GM12892 (cell line): ENCODE results near the gene ZGLP1.

ENCODE experiments used
- DNase-seq: peaks from one replicate; pipeline ENCODE4 v3.0.0; 2011; ENCODE audit not compliant: insufficient read length
- FAIRE-seq: peaks from 2 replicates; lab custom pipeline; 2011; peaks lifted over from hg19 to GRCh38; lab: Jason Lieb, UNC
- POLR2A ChIP-seq: IDR thresholded peaks from 2 replicates; pipeline ENCODE4 v1.6.1; 2011; ENCODE audit warnings: low read depth, low read length, control low read depth
- POLR2AphosphoS5 ChIP-seq: IDR thresholded peaks from 2 replicates; pipeline ENCODE4 v1.6.1; 2011; ENCODE audit warnings: low read depth, low read length, control low read depth
- TAF1 ChIP-seq: IDR thresholded peaks from 2 replicates; pipeline ENCODE4 v1.6.1; 2011; ENCODE audit warnings: low read depth, mild to moderate bottlenecking, control low read depth, low read length, borderline replicate concordance

The ZGLP1 gene

GRCh38 chr19:10305139-10305806 is 4.3 kb downstream of the ZGLP1 start:
- TF ChIP-seq POLR2AphosphoS5 (no peak), POLR2A (no peak), TAF1 (no peak)
- DNase-seq (no peak), FAIRE-seq (no peak)

- FAIRE-seq: no peak
- TF ChIP-seq POLR2A (no peak), TAF1 (no peak), POLR2AphosphoS5 (no peak)
- no peak for DNase-seq
Measured at GRCh38 chr19:10299545-10300458, 9.8 kb downstream of the ZGLP1 start.

GRCh38 chr19:10295847-10296591 is 13.6 kb downstream of the ZGLP1 start:
- DNase-seq: no peak
- no peak for FAIRE-seq
- TF ChIP-seq POLR2AphosphoS5 (no peak), TAF1 (no peak), POLR2A (no peak)

GRCh38 chr19:10295305-10295846 is 14.2 kb downstream of the ZGLP1 start:
- TF ChIP-seq TAF1: no peak
- TF ChIP-seq POLR2A: no peak
- no peak for TF ChIP-seq POLR2AphosphoS5
- peak; percentile 82 for DNase-seq
- peak; percentile 17 for FAIRE-seq

DNA sequence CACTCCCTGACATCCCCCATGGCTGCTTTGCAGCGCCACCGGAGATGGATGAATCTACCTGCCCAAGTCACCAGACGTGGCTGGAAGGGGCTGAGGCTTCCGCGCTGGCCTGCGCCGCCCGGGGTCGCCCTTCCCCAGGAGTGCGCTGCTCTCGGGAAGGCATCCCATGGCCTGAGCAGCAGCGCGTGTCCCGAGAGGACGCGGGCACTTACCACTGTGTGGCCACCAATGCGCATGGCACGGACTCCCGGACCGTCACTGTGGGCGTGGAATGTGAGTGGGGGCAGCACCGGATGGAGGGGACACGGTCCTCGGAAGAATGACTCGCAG is 15.3 kb downstream of the ZGLP1 start:
- no peak for FAIRE-seq
- TF ChIP-seq TAF1 (no peak), POLR2A (no peak), POLR2AphosphoS5 (no peak)
- DNase-seq: no peak

- DNase-seq: no peak
- no peak for FAIRE-seq
- TF ChIP-seq POLR2AphosphoS5 (no peak), POLR2A (no peak), TAF1 (no peak)
Measured at GRCh38 chr19:10293637-10294367, 15.8 kb downstream of the ZGLP1 start.

- DNase-seq: no peak
- TF ChIP-seq POLR2AphosphoS5 (no peak), TAF1 (no peak), POLR2A (no peak)
- no peak for FAIRE-seq
Measured at GRCh38 chr19:10292789-10293636, 16.6 kb downstream of the ZGLP1 start.

- DNase-seq (peak; percentile 76), FAIRE-seq (peak; percentile 87)
- TF ChIP-seq POLR2AphosphoS5 (no peak), POLR2A (no peak), TAF1 (no peak)
Measured at GRCh38 chr19:10292206-10292788, 17.3 kb downstream of the ZGLP1 start.

DNA sequence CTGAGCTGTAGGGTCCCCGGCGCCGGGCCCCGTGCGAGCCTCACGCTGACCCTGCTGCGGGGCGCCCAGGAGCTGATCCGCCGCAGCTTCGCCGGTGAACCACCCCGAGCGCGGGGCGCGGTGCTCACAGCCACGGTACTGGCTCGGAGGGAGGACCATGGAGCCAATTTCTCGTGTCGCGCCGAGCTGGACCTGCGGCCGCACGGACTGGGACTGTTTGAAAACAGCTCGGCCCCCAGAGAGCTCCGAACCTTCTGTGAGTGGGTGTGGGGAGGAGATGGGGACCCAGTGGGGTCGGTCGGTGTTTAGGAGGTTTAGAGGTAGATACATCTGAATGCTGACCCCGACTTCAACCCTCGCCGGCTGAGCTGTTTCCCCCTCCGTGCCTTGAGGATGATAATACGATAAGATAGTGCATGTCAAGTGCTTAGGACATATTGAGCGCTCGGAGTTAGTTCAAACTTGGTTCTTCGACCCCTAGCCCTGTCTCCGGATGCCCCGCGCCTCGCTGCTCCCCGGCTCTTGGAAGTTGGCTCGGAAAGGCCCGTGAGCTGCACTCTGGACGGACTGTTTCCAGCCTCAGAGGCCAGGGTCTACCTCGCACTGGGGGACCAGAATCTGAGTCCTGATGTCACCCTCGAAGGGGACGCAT is 17.9 kb downstream of the ZGLP1 start:
- no peak for FAIRE-seq

More for the DNA sequence above, 17.9 kb downstream of the ZGLP1 start:
- no peak for DNase-seq
- TF ChIP-seq POLR2AphosphoS5 (no peak), POLR2A (no peak), TAF1 (no peak)
